Neural cell (in vitro differentiated cells): ENCODE data around the gene AFF3. TPM values are rescaled to one million over a fixed set of nuclear protein-coding genes. Genes with fewer than 3 reads are reported as not detected.

Source experiments
- H2AFZ ChIP-seq: fragments of 200-600, 300-800 bp; sonication (generic), shearing (Covaris generic); 2 replicates; pipeline ENCODE4 v1.6.0; 2014; ENCODE audit warnings: low read depth, mild to moderate bottlenecking, antibody characterized with exemption, low read length, moderate library complexity
- H3F3A ChIP-seq: fragments of 200-600 bp; shearing (Covaris generic); 2 replicates; pipeline ENCODE4 v1.6.1; 2016; ENCODE audit warnings: mild to moderate bottlenecking, moderate library complexity, mixed read lengths, antibody characterized with exemption, low read length; ENCODE audit not compliant: insufficient read depth, poor library complexity, severe bottlenecking
- H3K27ac ChIP-seq: fragments of 200-600, 300-800 bp; sonication (generic), shearing (Covaris generic); 2 replicates; pipeline ENCODE4 v1.5.1; 2014; ENCODE audit warnings: mild to moderate bottlenecking, low read length, moderate library complexity
- H3K27me3 ChIP-seq: fragments of 300-800, 200-600 bp; sonication (generic), shearing (Covaris generic); 2 replicates; pipeline ENCODE4 v1.6.0; 2014; ENCODE audit warnings: mild to moderate bottlenecking, low read depth, low read length, moderate library complexity; ENCODE audit not compliant: insufficient read depth
- H3K36me3 ChIP-seq: fragments of 300-800, 200-600 bp; sonication (generic), shearing (Covaris generic); 2 replicates; pipeline ENCODE4 v1.5.1; 2014; ENCODE audit warnings: mild to moderate bottlenecking, antibody characterized with exemption, low read length, moderate library complexity; ENCODE audit not compliant: insufficient read depth
- H3K4me2 ChIP-seq: fragments of 300-800, 200-600 bp; sonication (generic), shearing (Covaris generic); 2 replicates; pipeline ENCODE4 v1.6.0; 2014; ENCODE audit warnings: mild to moderate bottlenecking, low read length
- H3K4me3 ChIP-seq: fragments of 300-800, 200-600 bp; sonication (generic), shearing (Covaris generic); 2 replicates; pipeline ENCODE4 v1.5.1; 2014; ENCODE audit warnings: mild to moderate bottlenecking, low read length, moderate library complexity
- H3K79me2 ChIP-seq: fragments of 200-600 bp; shearing (Covaris generic); replicated peaks from 2 replicates; pipeline ENCODE4 v1.6.0; 2014; ENCODE audit warnings: mild to moderate bottlenecking, low read length, moderate library complexity; ENCODE audit not compliant: insufficient read depth
- H3K9ac ChIP-seq: fragments of 300-800, 200-600 bp; sonication (generic), shearing (Covaris generic); 2 replicates; pipeline ENCODE4 v1.6.1; 2016; ENCODE audit warnings: mild to moderate bottlenecking, low read length, mixed read lengths
- H3K9me2 ChIP-seq: fragments of 200-600 bp; shearing (Covaris generic); 2 replicates; pipeline ENCODE4 v1.6.1; 2016; ENCODE audit warnings: mild to moderate bottlenecking, low read length, mixed read lengths; ENCODE audit not compliant: insufficient read depth
- H3K9me3 ChIP-seq: fragments of 200-600, 300-800 bp; sonication (generic), shearing (Covaris generic); 2 replicates; pipeline ENCODE4 v1.6.1; 2016; ENCODE audit warnings: mild to moderate bottlenecking, mixed run types, low read length, moderate library complexity, mixed read lengths
- H4K20me1 ChIP-seq: fragments of 200-600 bp; shearing (Covaris generic); 2 replicates; pipeline ENCODE4 v1.6.1; 2016; ENCODE audit warnings: mild to moderate bottlenecking, mixed run types; ENCODE audit not compliant: insufficient read depth
- CTCF ChIP-seq: fragments of 450-650 bp; IDR thresholded peaks from 2 replicates; pipeline ENCODE4 v1.5.1; 2014; ENCODE audit warnings: antibody characterized with exemption, mild to moderate bottlenecking, moderate library complexity; ENCODE audit not compliant: poor library complexity, severe bottlenecking
- EP300 ChIP-seq: fragments of 450-650 bp; conservative IDR thresholded peaks from 2 replicates; pipeline ENCODE4 v1.6.1; 2014; ENCODE audit warnings: antibody characterized with exemption, mild to moderate bottlenecking, moderate library complexity; ENCODE audit not compliant: poor library complexity, severe bottlenecking
- EZH2 ChIP-seq: fragments of 200-600, 300-800 bp; shearing (Covaris generic), sonication (generic); IDR thresholded peaks from 2 replicates; pipeline ENCODE4 v1.6.1; 2014; ENCODE audit warnings: antibody characterized with exemption, low read length, borderline replicate concordance, mild to moderate bottlenecking; ENCODE audit not compliant: insufficient read depth, poor library complexity, severe bottlenecking
- MXI1 ChIP-seq: fragments of 450-650 bp; conservative IDR thresholded peaks from 2 replicates; pipeline ENCODE4 v1.6.1; 2014; ENCODE audit warnings: antibody characterized with exemption, mild to moderate bottlenecking; ENCODE audit not compliant: poor library complexity, severe bottlenecking
- POLR2AphosphoS5 ChIP-seq: IDR thresholded peaks from 2 replicates; pipeline ENCODE4 v1.6.1; 2012
- RAD21 ChIP-seq: fragments of 450-650 bp; conservative IDR thresholded peaks from 2 replicates; pipeline ENCODE4 v1.6.1; 2014; ENCODE audit warnings: antibody characterized with exemption, mild to moderate bottlenecking, moderate library complexity
- REST ChIP-seq: IDR thresholded peaks from 2 replicates; pipeline ENCODE4 v1.6.1; 2012; ENCODE audit warnings: borderline replicate concordance
- SMC3 ChIP-seq: fragments of 450-650 bp; conservative IDR thresholded peaks from 2 replicates; pipeline ENCODE4 v1.6.1; 2014; ENCODE audit warnings: antibody characterized with exemption, mild to moderate bottlenecking, moderate library complexity; ENCODE audit not compliant: poor library complexity
- TAF1 ChIP-seq: IDR thresholded peaks from 2 replicates; pipeline ENCODE4 v1.6.1; 2012; ENCODE audit warnings: low read depth
- polyA plus RNA-seq: library from polyadenylated mRNA; depleted of rRNA; stranded (reverse); fragments of >200 nt; gene quantifications from 2 replicates; pipeline ENCODE4 v1.2.3, GENCODE V29; 2014

AFF3 gene
- polyA plus RNA-seq, 1 donor from 2014 or later: 5.1 TPM

DNA sequence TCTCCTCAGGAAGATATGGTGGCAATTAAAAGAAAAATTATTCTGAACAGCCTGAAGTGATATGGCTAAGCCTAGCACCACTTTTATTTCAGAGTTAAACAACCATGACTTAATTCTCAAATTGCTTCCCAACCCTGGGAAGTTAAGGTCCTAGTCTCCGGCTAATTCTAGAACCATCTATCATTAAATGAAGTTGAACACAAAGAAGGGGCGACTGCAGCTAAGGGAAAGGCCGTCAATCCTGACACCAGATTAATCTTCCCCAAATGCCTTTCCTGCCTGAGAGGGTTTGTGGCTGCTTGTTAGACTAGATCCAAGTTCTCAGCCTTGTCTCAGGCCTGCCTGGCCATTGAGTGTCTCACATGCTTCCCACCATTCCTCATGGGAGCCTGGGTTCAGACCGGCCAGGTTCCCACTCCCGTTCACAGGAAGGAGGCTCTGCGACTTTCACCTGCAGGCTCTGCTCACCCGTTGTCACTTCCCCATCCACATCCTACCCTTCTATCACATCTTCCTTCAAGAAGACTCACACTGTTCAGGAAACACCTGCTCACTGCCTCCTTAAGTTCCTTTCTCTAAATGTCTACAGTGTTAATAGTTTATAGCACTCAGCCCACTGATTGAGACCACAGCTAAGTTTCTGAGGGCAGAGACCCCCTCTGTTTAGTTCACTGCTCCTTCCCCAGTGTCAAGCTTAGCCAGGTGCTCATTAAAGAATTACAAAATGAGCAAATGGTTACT is 369.6 kb downstream of the AFF3 start:
- no peaks in the 10 kb centered on the region for H3K36me3 ChIP-seq
- H3K27ac ChIP-seq: no peak overlapping the region
- TF ChIP-seq CTCF: no peak
- TF ChIP-seq RAD21: no peak
- TF ChIP-seq EZH2: no peak
- no peak for TF ChIP-seq POLR2AphosphoS5
- no peak for TF ChIP-seq REST
- no peak for TF ChIP-seq MXI1
- no peak for TF ChIP-seq TAF1
- no peak for TF ChIP-seq SMC3
- TF ChIP-seq EP300: no peak
- no peak overlapping the region for H3K9ac ChIP-seq
- H3K9me3 ChIP-seq: no peaks in the 10 kb centered on the region
- H3K27me3 ChIP-seq: no peaks in the 10 kb centered on the region
- H3F3A ChIP-seq: no peaks in the 10 kb centered on the region
- no peaks in the 10 kb centered on the region for H4K20me1 ChIP-seq
- no peak overlapping the region for H2AFZ ChIP-seq
- H3K4me2 ChIP-seq: no peak overlapping the region
- no peaks in the 10 kb centered on the region for H3K9me2 ChIP-seq
- no peak overlapping the region for H3K4me3 ChIP-seq
- H3K79me2 ChIP-seq: no peaks in the 10 kb centered on the region

DNA sequence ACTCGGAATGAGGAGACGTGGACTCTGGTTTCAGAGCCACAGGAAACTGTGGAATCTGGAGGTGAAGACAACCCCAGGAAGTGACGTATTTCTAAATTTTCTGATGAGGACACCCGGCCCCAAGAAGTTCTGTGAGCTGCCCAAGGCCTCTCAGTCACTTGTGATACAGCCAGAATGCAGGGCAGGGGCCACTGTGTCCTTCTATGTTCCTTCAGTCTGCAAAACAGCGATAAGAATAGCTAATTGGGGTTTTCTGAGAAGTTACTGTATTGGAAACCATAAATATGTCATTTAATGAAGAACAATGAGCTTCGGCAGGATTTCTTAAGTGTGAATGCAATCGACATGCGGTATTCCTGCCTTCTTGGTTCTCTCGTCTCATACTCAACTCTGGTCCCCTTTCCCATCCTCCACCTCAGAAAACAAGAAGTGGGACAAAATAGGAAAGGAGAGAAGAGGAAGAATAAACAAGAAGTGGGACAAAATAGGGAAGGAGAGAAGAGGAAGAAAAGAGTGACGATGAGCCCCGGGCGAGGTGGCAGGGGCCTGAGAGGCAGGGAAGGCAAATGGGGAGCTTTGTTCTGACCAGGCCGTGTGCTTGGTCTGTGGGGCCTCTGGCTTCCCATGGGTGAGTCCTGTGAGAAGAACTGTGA is 370.6 kb downstream of the AFF3 start:
- H3K4me2 ChIP-seq: no peak overlapping the region
- TF ChIP-seq EP300: no peak
- TF ChIP-seq CTCF: no peak
- no peak for TF ChIP-seq RAD21
- no peak for TF ChIP-seq EZH2
- no peak for TF ChIP-seq MXI1
- no peak for TF ChIP-seq POLR2AphosphoS5
- no peak overlapping the region for H2AFZ ChIP-seq
- H3K9me2 ChIP-seq: no peaks in the 10 kb centered on the region
- no peaks in the 10 kb centered on the region for H4K20me1 ChIP-seq
- no peaks in the 10 kb centered on the region for H3K27me3 ChIP-seq
- no peak overlapping the region for H3K4me3 ChIP-seq
- H3K36me3 ChIP-seq: no peaks in the 10 kb centered on the region
- H3K9me3 ChIP-seq: no peaks in the 10 kb centered on the region
- H3K79me2 ChIP-seq: no peaks in the 10 kb centered on the region
- no peaks in the 10 kb centered on the region for H3F3A ChIP-seq
- H3K9ac ChIP-seq: no peak overlapping the region
- H3K27ac ChIP-seq: no peak overlapping the region
